Measurements from ENCODE around the gene REC8. TPM values are rescaled to one million over a fixed set of nuclear protein-coding genes. Genes with fewer than 3 reads are reported as not detected.

REC8 gene
- total and polyA plus RNA-seq, 11 donors: 0.32 to 25.3 (median 4.4) TPM

DNA sequence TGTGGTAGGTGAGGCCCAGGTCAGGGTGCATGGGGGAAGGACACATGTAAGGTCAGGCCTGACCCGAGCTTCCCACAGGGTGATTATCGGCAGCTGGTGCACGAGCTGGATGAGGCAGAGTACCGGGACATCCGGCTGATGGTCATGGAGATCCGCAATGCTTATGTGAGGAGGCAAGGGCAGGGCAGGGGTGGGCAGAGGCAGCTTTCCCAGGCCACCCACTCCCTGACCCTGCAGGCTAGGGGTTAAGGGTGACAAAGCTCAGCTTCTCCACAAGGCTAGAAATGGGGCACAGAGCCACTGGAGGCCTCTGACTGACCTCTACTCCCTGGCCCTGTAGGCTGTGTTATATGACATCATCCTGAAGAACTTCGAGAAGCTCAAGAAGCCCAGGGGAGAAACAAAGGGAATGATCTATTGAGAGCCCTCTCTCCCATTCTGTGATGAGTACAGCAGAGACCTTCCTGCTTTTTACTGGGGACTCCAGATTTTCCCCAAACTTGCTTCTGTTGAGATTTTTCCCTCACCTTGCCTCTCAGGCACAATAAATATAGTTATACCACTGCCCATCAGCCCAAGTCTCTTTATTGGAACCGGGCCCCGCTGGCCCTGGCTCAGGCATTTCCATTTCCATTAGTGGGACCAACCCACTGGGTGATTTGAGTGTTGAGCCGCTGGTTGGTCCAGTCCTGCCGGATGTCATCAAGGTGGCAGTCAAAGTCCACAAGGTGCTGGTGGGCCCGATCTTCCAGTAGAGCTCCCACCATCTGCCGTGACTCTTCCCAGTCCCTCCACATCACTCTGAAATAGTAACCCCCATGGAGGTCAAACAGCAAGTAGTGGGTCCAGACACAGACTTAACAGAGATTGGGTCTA lies 33.2 kb upstream of the REC8 start:
- Histone ChIP-seq H3K4me1 (peaks cover 3 to 72% (median 37%) of the 10 kb centered on the region in 12 donors), H3K36me3 (peaks cover 0 to 42% (median 30%) of the 10 kb centered on the region in 9 donors), H3K9me3 (no peaks in the 10 kb centered on the region), H3K27me3 (no peaks in the 10 kb centered on the region), H3K4me3 (no peak overlapping the region), H3K27ac (peak overlapping the region in 3 of 12 donors; percentile 22 to 97 (median 28))
- no peak for ATAC-seq
- intact Hi-C loops (cut with DNase I): no loop called here
- 79 to 88% (median 82%) methylated on average over 13 of the region's 13 CpGs for WGBS, 4 donors
- no peak for TF ChIP-seq POLR2A (IDR thresholded peaks at IDR 0.05)
- TF ChIP-seq, protein P1, sequence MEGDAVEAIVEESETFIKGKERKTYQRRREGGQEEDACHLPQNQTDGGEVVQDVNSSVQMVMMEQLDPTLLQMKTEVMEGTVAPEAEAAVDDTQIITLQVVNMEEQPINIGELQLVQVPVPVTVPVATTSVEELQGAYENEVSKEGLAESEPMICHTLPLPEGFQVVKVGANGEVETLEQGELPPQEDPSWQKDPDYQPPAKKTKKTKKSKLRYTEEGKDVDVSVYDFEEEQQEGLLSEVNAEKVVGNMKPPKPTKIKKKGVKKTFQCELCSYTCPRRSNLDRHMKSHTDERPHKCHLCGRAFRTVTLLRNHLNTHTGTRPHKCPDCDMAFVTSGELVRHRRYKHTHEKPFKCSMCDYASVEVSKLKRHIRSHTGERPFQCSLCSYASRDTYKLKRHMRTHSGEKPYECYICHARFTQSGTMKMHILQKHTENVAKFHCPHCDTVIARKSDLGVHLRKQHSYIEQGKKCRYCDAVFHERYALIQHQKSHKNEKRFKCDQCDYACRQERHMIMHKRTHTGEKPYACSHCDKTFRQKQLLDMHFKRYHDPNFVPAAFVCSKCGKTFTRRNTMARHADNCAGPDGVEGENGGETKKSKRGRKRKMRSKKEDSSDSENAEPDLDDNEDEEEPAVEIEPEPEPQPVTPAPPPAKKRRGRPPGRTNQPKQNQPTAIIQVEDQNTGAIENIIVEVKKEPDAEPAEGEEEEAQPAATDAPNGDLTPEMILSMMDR (IDR thresholded peaks at IDR 0.05): no peak
- DNase-seq: no peak

DNA sequence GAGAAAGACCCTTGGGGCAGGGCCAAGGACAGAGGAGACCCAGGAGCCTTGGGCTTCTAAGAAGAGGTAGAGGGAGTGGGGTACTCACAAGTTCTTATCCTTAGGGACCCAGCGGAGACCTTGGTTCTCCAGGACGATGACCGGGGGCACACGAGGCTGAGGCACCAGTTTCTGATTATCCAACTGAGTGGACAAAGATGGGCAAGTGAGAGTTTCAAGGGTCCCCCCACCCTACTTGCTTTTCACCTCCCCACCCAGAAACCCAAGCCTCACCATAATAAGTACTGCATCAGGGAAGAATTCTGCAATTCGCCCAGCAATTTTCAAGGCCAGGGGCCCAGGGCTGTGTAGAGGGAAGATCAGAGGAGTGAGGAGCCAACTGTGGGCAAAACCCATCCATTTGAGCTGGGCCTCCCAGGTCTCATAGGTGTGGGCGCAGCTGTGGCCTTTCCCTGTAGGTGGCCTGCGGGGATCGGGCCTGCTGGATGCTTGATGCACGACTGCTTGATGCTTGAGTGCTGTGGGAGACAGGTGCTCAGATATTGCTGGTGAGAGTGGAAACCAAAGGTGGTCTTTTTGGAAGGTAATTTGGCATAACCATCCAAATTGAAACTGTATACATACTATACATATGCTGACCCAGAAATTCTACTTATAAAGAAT lies 32.5 kb upstream of the REC8 start:
- Histone ChIP-seq H3K9me3 (no peaks in the 10 kb centered on the region), H3K36me3 (peaks cover 0 to 49% (median 37%) of the 10 kb centered on the region in 9 donors), H3K4me3 (peak overlapping the region in 5 of 12 donors; percentile 66 to 92 (median 83)), H3K4me1 (peaks cover 3 to 80% (median 37%) of the 10 kb centered on the region in 12 donors), H3K27me3 (no peaks in the 10 kb centered on the region), H3K27ac (peak overlapping the region in 4 of 12 donors; percentile 5 to 97 (median 59))
- TF ChIP-seq, protein P1 (IDR thresholded peaks at IDR 0.05): no peak
- no peak for TF ChIP-seq POLR2A (IDR thresholded peaks at IDR 0.05)
- WGBS, 4 donors: 86 to 91% (median 89%) methylated on average over 9 of the region's 9 CpGs
- ATAC-seq (no peak), DNase-seq (no peak)
- intact Hi-C loops (cut with DNase I): no loop called here

DNA sequence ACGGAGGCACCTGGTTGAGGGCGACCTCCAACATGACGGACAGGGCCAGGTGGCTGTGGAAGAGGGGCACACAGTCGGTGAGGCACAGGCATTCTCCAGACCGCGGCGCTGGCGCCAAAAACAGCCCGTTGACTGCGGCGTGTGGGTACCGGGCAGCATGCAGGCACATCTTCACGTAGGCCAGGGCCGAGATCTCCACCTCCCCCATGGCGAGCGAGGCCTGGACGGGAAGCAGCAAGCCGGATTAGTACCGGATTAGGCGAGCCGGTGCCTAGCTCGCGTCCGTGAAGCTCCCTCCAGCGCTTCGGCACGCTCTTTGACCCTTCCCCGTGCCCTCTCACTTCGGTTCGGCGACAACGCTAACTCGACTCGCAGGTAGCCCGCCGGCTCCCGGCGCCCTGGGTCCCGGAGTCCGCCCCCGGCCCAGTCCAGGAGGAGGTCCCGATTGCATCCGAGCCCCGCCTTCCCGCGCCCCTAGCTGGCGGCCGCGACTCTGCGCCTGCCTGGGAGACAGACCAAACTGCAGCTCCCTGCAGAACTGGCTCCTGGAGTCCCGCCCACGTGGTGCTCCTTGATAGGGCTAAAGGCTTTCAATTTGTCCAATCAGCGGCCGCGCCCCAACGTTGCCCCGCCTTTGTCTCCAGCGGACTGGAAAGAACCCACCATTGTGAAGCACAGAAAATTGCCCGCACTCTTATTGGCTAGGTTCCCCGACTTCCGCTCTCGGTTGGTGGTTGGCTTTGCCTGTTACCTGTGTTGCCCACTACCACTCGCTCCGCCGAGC lies 30.6 kb upstream of the REC8 start, which contains the start of gene EMC9:
EMC9 (minus strand) TSS at position 495 of the 784 bp plus-strand sequence; CDS start at position 208, 287 bp downstream.
- intact Hi-C loops (cut with DNase I): loop anchor here in 4 of 10 donors (2.0 to 5.0 kb wide), 3 partner anchors 26 to 91 kb away; partner anchors contain the start of genes DCAF11 (in 2 of the 4), NRL (in 2 of the 4), GMPR2 (in 1 of the 4) and NEDD8 (in 1 of the 4)
- Histone ChIP-seq H3K9me3 (no peaks in the 10 kb centered on the region), H3K36me3 (peaks cover 0 to 57% (median 37%) of the 10 kb centered on the region in 9 donors), H3K27me3 (no peaks in the 10 kb centered on the region), H3K4me3 (peak within 1 kb of the TSS; percentile 64 to 95 (median 72)), H3K4me1 (peaks cover 3 to 91% (median 44%) of the 10 kb centered on the region in 12 donors), H3K27ac (peak within 1 kb of the TSS; percentile 59 to 96 (median 90))
- 0 to 1% (median 0%) methylated on average over 20 to 65 of the region's 65 CpGs for WGBS, 4 donors
- peak in 1 of 2 donors; percentile 94 for TF ChIP-seq POLR2A (IDR thresholded peaks at IDR 0.05)
- TF ChIP-seq, protein P1 (IDR thresholded peaks at IDR 0.05): peak; percentile 26 to 75 (median 57)
- ATAC-seq: peak; percentile 90 to 96 (median 94)
- peak; percentile 100 for DNase-seq

Measured in heart left ventricle (tissue), 16 donors.